Measurements from ENCODE around the gene GNG7.

Gene GNG7

DNA sequence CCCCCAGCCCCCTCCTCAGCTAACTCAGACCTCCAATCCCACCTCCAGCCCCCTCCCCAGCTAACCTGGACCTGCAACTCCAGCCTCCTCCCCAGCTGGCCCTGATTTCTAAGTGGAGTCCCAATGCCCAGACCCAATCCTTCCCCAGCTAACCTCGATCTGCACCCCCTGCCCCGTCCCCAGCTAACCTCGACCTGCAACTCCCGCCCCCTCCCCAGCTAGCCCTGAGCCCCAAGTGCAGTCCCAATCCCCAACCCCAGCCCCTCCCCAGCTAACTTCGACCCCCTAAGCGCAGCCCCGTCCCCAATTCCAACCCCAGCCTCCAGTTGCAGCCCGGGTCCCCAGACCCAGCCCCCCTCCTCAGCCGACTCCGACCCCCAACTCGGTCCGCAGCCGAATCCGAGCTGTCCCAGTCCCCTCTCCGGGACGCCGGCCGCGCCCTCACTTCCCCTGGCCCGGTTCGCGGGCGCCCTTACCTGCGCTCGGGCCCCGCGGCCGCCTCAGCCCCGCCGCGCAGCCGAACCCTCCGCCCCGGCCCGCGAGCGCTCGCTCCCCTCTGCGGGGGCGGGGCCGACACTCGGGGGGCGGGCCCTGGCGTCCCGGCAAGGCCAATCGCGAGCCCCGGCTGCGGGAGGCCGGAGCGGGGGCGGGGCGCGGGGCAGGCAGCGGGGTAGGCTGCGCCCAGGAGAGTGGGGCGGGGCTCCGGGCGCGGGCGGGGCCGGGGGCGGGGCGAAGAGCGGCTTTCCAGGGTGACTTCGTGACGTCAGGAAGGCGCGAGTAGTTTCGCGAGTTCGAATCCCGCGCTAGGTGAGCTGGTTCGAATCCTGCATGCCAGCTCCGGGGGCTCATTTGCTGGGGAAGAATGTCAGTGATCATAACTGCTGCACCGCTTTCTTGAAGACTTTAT is at the start of gene GNG7:
Gene GNG7, minus strand, starts transcription at position 525 of the 907 bp plus-strand sequence. CDS start 182,006 bp downstream, outside the sequence.
- peak; percentile 90 to 98 for DNase-seq (ENCODE audit: low read depth in 2 of 2)

DNA sequence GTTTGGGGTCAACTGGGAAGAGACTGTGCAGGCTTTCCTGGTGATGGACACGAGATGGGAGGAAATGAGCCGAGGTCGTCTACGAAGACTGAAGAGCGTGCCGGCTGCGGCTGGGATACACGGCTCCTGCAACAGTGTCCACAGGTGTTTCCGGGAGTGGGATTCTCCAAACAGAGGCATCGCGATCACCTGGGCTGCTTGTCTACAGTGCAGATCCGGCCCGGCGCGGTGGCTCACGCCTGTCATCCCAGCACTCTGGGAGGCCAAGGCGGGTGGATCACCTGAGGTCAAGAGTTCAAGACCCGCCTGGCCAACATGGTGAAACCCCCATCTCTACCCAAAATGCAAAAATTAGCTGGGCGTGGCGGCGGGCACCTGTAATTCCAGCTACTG is 48.9 kb upstream of the GNG7 start:
- no peak for DNase-seq (ENCODE audit: low read depth in 2 of 2)

DNA sequence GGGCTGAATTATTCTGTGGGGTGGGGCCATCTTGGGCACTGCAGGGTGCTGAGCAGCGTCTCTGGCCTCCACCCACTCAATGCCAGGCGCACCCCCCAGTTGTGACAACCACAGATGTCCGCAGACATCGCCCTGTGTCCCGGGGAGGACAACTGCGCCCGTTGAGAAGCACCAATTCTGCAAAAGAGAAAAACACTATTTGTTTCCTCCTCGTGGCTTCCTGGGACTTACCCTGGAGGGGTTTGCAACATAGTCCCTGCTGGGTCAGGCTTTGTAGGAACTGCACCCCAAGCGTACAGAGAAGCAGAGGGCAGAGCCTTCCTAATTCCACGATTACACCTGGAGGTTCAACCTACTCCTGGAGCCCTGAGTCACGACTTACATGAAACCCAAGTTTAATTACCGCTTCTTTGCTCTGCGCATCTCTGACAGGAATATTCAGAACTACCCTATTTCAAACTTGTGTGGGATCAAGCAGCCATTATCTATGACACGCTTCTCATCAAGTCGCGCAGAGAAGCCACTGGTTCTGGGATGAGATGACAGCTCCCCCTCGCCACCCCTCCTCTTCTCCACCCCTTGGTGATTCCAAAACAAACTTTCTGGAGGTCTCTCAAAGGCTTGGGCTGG is 48.4 kb upstream of the GNG7 start:
- no peak for DNase-seq (ENCODE audit: low read depth in 2 of 2)

DNA sequence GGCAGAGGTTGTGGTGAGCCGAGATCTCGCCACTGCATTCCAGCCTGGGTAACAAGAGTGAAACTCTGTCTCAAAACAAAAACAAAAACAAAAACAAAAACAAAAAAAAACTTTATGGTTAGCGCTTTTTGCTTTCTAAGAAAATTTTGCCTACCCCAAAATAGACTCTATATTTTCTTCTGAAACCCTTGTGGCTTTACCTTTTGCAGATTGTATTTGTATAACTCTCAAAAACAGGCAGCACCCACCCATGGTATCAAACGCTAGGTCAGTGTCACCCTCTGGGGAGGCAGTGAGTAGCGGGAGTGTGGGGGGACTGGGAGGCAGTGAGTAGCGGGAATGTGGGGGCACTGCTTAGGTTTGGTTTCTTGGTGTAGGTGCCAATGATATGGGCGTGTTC is 44.9 kb upstream of the GNG7 start:
- no peak for DNase-seq (ENCODE audit: low read depth in 2 of 2)

DNA sequence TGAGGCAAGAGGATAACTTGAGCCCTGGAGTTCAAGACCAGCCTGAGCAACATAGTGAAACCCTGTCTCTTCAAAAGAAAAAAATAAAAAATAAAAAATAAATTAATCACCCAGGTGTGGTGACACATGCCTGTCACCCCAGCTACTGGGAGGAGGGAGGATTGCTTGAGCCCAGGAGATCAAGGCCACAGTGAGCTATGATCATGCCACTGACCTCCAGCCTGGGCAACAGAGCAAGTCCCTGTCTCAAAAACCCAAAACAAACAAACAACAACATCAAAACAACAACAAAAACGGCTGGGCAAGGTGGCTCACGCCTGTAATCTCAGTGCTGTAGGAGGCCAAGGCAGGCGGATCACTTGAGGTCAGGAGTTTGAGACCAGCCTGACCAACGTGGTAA is 41.6 kb upstream of the GNG7 start:
- no peak for DNase-seq (ENCODE audit: low read depth in 2 of 2)

DNA sequence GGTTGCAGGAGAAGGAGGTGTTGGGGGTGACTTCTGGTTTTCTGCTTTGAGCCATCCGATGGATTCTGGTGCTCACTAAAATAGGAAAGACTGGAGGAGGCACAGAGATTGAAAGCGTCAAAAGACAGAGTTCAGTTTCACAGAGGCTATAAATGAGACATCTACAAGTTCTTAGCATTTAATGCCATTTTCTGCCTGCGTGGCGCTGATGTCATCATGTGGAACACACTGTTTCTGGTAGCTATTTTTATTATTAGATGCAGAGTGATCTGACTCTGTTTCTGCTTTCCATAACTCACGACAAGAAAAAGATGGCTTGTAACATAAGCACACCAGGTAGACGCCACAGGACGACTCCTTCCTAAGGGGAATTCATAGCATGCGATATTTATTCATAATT is 40.6 kb upstream of the GNG7 start:
- DNase-seq (ENCODE audit: low read depth in 2 of 2) = no peak

DNA sequence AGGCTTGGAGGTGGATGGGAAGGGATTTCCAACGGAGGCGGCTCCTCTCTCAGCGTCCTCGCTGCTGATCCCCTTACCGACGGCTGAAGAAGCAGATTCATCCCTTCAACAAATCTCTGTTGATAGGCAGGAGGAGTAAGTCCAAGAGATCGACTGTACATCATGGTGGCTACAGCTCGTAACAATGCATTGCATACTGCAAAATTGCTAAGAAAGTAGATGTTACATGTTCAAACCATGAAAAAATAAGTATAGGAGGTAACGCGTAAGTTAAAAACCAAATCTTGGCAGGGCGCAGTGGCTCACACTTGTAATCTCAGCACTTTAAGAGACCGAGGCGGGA is 37.8 kb upstream of the GNG7 start:
- no peak for DNase-seq (ENCODE audit: low read depth in 2 of 2)

DNA sequence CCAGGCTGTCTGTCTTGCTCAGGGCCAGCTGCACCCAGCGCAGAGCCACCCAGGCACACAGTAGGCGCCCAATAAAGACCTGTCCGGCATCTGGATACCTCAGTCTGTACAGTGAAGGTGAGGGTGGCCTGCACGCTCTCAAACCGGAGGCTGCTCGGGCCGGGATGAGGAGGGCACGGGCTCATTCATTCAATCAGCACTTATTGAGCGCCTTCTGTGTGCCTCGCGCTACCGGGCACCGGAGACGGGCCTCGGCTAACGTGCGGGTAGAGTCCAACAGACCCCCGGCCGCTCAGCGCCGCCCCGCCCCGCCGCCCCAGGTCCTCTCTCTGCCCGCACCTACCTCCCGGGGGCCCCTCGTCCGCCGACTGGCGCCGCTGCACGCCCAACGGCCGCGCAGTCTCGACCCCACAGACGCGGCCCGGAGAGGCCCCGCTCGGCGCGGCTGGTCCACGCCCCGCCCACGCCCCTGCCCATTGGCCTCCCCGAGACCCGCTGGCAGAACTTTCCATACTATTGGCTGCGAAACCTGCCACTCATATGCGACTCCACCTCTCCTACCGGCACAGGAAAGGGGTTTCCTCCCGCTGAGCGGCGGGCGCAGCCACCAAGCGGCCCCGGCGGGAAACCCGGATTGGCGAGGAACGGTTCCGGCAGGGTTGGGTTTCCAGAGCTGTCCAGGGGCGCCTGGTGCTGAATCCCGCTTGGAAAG is 37.3 kb upstream of the GNG7 start, which contains the start of gene SLC39A3:
Gene SLC39A3, minus strand, starts transcription at position 416 of the 712 bp plus-strand sequence. CDS start 2,760 bp downstream, outside the sequence.
- peak; percentile 98 to 100 for DNase-seq (ENCODE audit: low read depth in 2 of 2)

DNA sequence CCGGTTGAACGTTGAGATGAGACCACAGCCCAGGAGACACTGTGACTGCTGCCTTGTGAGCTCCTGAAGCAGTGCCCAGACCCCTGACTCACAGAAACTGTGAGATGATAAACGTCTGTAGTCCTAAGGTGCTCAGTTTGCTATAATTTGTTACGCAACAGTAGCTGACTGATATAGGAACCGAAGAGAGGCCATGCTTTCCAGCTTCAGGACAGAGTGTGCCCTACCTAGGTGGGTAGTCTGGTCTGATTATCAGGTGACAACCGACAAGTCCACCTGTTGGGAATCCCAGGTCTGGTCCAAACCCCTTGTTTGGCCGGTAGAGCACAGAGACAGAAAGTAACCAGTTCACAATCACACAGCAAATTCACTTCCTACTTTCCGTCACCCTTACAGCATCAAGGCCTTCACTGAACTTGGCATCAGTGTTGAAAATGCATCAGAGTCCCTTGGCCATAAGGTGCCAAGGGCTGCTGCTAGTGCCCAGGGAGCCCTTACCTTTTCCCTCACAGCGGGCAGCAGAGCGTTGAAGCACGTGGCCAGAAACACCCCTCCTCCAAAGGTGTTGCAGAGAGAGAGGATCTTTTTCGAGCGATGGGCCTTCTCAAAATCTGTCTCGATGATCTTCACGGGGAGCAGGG is 34.2 kb upstream of the GNG7 start:
- DNase-seq (ENCODE audit: low read depth in 2 of 2) = no peak

DNA sequence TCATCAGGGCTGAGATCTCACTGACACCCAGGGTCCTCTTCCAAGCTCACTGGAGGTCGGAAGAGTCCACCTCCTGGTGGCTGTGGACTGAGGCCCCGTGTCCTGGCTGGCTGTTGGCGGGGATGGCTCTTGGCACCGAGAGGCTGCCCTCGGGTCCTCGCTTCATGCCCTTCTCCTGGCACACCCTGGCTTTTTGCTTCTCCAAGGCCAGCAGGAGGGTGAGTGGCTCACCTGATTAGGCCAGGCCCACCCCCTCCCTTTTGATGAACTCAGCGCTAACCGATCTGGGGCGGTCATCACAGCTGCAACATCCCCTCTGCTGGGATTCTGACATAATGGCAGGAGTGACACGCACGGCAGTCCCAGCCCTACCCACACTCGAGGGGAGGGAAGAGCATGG is 32.9 kb upstream of the GNG7 start:
- no peak for DNase-seq (ENCODE audit: low read depth in 2 of 2)

DNA sequence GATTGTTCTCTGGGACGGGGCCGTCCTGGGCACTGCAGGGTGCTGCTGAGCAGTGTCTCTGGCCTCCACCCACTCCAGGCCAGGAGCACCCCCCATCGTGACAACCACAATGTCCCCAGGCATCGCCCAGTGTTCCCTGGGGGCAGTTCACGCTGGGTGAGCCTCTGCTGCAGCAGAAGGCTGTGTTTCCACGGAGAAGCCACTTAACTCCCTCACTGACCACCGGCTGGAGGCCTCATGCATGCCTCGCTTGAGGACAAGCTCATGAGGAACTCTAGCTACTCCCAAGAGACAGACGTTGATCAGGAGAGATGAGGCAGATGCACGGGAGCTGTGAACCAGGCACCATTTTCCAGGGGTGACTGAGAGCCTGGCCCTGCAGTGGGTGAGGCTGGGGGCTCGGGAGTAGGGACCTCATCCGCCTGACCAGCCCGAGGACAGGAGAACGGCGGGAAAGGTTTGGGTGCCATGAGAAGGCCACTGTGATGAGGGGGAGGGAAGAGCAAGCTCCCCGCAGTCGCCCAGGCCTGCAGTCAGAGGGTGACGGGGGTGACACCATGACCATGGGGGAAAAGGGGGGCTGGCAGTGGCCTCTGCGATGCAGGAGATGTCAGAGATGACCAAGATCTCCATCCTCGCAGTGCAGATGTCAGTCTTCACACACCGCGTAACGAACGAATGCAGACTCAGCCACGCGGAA is 32.2 kb upstream of the GNG7 start:
- no peak for DNase-seq (ENCODE audit: low read depth in 2 of 2)

DNA sequence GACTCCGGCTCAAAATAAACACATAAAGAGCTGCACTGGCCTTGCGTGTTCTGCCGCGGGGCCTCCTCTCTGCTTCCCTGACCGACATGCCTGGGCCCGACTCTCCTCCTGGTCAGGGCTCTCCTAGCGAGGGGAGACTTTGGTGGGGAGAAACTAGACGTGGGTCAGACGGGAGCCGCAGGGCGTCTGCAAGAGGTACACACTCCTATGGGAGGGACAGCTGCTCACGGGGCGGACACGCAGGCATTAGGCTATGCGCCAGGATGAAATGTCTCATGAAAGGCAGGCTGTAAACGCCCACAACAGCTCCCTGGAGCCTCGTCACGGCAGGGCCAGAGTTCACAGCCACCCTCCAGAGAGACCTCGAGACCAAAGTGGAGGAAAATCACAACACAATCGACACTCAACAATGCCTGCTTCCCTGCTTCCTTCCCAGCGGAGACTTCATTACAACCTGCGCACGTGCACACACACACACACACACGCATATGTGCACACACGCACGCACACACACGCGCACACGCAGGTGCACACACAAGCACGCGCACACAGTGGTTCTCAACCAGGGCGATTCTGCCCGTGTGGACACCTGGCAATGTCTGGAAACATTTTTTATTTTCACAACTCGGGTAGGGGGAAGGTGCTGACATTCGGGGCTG is 31.6 kb upstream of the GNG7 start:
- no peak for DNase-seq (ENCODE audit: low read depth in 2 of 2)

DNA sequence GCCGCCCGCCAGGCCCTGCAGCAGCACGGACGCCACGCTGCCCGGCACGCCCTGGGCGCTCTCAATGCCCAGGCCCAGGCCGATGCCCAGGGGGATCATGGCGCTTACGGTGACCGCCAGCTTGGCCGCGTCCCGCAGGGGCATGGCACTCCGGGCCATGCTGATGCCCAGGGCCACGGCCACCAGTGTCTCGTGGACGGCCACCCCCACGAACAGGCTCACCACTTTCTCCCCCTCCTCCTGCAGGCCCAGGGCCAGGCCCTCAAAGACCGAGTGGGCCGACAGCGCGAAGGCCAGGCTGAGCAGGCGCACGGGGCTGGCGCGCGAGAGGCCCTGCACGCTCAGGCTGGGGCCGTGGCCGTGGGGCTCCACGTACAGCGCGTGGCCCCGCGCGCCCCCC is 30.4 kb upstream of the GNG7 start:
- DNase-seq (ENCODE audit: low read depth in 2 of 2) = no peak

DNA sequence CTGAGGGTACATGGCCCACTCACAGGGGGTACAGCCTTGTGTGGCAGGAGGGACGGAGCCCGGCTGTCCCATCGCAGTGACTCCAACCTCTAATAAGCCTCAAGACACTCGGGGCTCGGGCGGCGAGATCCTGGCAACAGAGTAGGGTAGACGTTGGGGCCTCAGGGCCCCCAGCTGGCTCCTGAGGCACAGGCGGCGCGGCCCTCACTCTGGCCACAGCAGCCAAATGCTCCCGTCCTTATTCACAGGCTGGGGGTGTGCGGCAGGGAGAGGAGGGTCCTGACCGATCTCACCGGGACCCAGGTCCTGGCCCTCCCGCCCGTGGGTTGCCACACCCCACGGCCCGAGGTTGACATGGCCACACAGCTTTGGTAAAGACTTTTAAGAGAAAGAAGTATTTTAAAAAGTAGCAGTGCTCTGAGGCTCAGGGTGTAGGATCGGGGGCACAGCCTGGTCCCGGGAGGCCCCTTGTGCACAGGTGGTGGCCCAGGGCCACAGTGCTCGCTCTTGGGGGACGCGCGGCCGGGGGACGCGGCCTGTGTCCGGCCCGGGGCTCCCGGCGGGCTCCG is 29.7 kb upstream of the GNG7 start:
- DNase-seq (ENCODE audit: low read depth in 2 of 2) = no peak

DNA sequence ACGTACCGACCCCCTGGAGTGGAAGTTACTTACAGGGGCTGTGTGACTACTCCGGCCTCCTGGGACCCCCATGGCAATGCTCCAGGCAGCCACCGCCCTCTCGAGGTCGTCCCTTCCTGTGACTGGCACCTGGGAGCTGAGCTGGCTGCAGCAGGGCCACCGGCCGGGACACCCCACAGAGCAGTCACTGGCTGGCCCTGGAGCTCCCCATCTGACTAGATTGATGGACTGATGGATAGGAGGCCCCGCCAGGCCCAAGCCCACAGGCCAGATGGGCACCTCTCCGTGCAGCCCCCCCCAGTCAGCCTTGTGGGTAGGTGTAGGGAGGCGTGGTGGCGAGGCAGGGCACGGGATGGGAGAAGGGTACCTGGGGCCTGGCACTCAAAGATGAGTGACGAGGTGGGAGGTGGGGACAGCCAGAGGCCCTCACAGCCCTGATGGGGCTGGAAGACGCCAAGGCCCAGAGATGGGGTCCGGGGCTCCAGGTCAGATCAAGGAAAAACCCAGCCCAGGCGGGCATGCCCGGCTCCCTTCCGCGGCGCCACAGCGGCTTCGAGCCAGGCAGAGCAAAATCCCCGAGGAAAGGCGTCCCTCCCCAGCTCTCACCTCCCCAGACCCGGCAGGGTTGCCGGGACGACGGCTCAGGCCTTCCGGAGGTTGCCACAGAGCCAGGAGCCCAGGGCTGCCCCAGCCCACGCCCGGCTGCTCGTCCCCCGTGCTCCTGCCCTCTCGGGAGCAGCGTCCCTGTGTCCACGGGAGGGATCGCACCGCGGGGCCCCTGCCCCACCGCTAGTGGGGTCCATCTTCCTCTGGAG is 28.9 kb upstream of the GNG7 start:
- DNase-seq (ENCODE audit: low read depth in 2 of 2) = no peak

DNA sequence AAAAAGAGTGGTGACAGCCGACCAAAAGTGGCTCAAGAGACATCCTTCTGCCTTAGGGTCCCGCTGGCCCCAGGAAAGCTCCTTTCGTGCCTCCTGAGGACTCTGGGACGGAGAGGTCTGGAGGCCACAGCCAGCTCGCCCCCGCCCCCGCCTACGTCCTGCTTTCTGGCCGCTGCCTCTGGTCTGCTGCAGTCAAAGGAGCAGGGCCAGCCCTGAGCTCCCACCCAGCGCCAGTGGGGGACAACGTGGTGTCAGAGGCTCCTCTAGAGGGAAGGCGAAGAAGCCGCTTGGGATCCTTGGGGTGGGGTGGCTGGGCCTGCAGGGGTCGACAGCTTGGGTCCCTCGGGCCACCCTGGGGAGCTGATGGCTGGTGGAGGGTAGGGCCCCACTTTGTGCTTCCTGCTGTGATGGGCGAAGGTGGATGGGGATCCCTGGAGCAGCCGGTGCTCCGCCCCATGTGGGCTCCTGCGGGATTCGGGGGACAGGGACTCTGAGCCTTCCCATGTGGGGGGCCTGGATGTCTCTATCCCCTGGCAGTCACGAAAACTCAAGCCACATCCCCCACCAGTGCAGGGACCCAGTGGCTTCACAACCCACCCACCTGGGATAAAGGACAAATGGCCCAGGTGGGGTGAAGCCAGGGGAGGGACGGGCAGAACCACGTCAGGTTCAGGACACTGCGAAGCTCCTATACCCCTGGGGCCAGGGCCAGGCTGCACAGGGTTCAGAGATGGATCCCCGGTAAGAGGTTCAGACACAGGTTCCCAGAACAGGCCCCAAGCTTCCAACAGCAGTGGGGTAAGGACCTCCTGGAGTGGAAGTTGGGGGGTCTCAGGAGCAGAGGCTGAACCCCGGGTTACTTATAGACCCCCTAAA is 27.7 kb upstream of the GNG7 start:
- DNase-seq (ENCODE audit: low read depth in 2 of 2) = no peak

DNA sequence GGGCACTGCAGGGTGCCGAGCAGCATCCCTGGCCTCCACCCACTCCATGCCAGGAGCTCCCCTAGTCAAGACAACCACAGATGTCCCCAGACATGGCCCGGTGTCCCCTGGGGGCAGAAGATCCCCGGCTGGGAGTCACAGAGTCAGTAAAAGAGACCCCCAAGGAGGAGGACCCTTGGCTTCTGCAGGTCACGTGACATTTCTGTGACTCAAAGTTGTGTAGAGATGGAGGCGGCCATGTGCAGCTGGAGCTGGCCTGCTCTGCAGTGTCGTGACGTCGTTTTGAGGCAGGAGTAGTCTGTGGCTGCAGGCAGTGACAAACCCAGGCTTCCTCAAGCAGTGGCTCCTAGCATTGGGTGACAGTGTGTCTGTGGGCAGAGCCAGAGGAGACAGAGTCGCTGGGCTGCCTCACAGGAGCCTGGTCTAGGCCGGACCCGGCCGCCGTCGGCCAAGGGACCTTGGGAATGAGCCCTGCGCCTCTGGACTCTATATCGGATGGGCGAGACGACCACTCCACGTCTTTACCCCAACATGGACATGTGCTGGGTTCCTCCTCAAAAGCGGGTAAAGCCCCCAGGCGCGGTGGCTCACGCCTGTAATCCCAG is 26.4 kb upstream of the GNG7 start:
- DNase-seq (ENCODE audit: low read depth in 2 of 2) = no peak

DNA sequence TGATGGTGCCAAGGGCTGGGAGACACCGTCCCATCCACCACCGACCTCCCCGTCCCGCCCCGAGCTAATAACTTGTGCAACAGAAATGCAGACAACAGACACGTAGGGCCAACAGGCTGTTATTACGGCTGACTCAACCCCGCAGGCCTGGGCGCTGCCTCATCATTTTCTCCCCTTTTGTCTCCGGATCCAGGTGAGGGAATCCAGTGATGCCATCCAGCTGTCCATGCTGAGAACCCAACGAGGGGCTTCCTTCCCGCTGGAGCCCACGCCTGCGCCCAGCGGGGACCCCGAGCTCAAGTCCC is 25.1 kb upstream of the GNG7 start:
- no peak for DNase-seq (ENCODE audit: low read depth in 2 of 2)

All from stimulated activated CD4-positive, alpha-beta T cell treated with anti-CD3 and anti-CD28 coated beads, Interleukin-15, amount 100 ng/mL, for 48 hours (primary cell).